H1 (cell line): Measurements from ENCODE around the gene TFF3. TPM values are rescaled to one million over a fixed set of nuclear protein-coding genes. Genes with fewer than 3 reads are reported as not detected.

Experiments used
- EZH2 ChIP-seq: fragments of 200-600 bp; sonication (generic); IDR thresholded peaks from 2 replicates; pipeline ENCODE4 v1.7.1; 2012; ENCODE audit warnings: low read depth, mild to moderate bottlenecking, moderate library complexity, low read length, inconsistent platforms; ENCODE audit not compliant: severe bottlenecking
- polyA plus RNA-seq, 7 experiments: library from polyadenylated mRNA; depleted of rRNA in 3 of 7; stranded (reverse) in 5 of 7; unstranded in 2 of 7; fragments of >200 nt in 5 of 7; fragments of 200-250 nt in 2 of 7; gene quantifications; 1 replicate in 5 of 7; 2 replicates in 1 of 7; 4 replicates in 1 of 7; pipeline versions ENCODE4 v1.2.1 to v1.2.3, GENCODE V29; 2011 to 2013; ENCODE audit warnings: missing spikeins in 2 of 7, mixed read lengths in 2 of 7
- total RNA-seq: library from RNA; stranded (reverse); fragmentation: NEBNext Ultra II Directional; extraction: Animal tissue kit (Norgen Biotek cat#: 25700); gene quantifications from 2 replicates; pipeline ENCODE4 v1.2.1, GENCODE V29; 2021

The TFF3 gene
- total and polyA plus RNA-seq, 2 of the 8 experiments (the other 6 are each of a cell fraction or from before 2014, with no cell fraction given), result 1.7 to 6.7 TPM

DNA sequence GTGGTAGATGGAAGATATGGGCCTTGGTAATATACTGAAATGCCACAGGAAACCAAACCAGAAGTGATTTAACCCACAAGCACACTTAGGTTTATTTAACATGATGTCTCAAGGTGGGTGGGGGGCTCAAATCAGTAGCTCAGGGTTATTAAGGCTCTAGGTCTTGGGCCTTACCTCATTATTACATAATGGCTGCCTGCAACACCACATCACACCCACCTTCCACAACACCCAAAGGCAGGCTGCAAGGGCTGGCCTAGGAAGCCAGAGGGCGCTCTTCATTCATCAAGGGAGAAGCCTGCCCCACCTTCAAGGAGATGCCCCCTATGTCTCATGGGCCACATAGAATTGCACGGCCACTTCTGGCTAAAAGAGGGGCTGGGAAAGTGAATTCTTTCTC lies 45.1 kb upstream of the TFF3 start (continued):
- no peak for TF ChIP-seq EZH2
